HG02884 (cell line): ENCODE data around the gene OLFM1.
"Not testable (repeated sequence)": the region's sequence is repeated elsewhere in the genome, so short reads cannot be mapped to it uniquely, and the experiment has no call there.

Experiments
- ATAC-seq: cut with Tn5 transposase; IDR thresholded peaks from one replicate; pipeline ENCODE4 v1.9.1; 2021; ENCODE audit warnings: mild to moderate bottlenecking, moderate library complexity; ENCODE audit not compliant: unreplicated experiment

The OLFM1 gene

GRCh38 chr9:135105938-135106491 is 18.5 kb downstream of the OLFM1 start:
- no peak for ATAC-seq

- no peak for ATAC-seq
These were observed 19.2 kb downstream of the OLFM1 start for GRCh38 chr9:135106551-135107270.

- no peak for ATAC-seq
These were observed 20.2 kb downstream of the OLFM1 start for GRCh38 chr9:135107581-135108235.

- ATAC-seq: no peak
These were observed 21.5 kb downstream of the OLFM1 start for GRCh38 chr9:135108831-135109510.

GRCh38 chr9:135109650-135110049 is 22.2 kb downstream of the OLFM1 start:
- no peak for ATAC-seq

GRCh38 chr9:135110416-135110815 is 22.9 kb downstream of the OLFM1 start:
- ATAC-seq: no peak

- not testable (repeated sequence) for ATAC-seq
These were observed 24.1 kb downstream of the OLFM1 start for GRCh38 chr9:135111600-135111999.

GRCh38 chr9:135116371-135116770 is 28.9 kb downstream of the OLFM1 start:
- ATAC-seq: no peak

- ATAC-seq: no peak
These were observed 29.4 kb downstream of the OLFM1 start for GRCh38 chr9:135116881-135117280.

- ATAC-seq: no peak
These were observed 29.8 kb downstream of the OLFM1 start for GRCh38 chr9:135117281-135117680.

- no peak for ATAC-seq
These were observed 32.1 kb downstream of the OLFM1 start for GRCh38 chr9:135119496-135120064.

GRCh38 chr9:135120249-135120648 is 32.8 kb downstream of the OLFM1 start:
- ATAC-seq: no peak

GRCh38 chr9:135122316-135122715 is 34.8 kb downstream of the OLFM1 start:
- no peak for ATAC-seq

GRCh38 chr9:135123126-135123772 is 35.8 kb downstream of the OLFM1 start:
- ATAC-seq: no peak

GRCh38 chr9:135123773-135124134 is 36.3 kb downstream of the OLFM1 start:
- ATAC-seq: no peak

- no peak for ATAC-seq
These were observed 39.2 kb downstream of the OLFM1 start for GRCh38 chr9:135126451-135127187.

- no peak for ATAC-seq
These were observed 40.5 kb downstream of the OLFM1 start for GRCh38 chr9:135127718-135128670.

- ATAC-seq: no peak
These were observed 41.7 kb downstream of the OLFM1 start for GRCh38 chr9:135129137-135129695.
